ENCODE results near the gene KRT33A.

DNA sequence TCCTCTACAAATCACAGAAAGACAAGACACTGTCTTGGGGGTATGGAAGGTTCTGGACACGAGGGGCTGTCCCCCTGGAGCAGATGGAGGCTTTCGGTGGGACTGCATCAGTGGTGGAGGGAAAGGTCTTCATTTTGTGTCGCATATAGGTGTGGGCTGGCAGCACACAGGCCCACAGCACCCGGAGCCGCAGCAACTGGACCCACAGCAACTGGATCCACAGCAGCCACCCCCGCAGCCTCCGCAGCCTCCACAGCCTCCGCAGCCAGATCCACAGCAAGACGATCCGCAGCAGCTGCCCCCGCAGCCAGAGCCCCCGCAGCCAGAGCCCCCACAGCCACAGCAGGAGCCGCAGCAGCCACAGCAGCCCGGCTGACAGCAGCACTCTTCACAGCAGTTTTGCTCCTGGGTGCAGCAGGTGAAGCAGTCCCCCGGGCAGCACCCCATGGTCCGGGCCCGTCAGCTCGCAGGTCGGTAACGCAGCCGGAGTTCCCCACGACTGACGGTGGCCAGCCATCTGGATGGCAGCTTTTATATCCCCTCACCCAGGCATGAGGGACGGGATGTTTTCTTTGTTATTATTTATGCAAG is 35.3 kb downstream of the KRT33A start, which contains the start of gene KRTAP17-1:
- TF ChIP-seq, protein P1, sequence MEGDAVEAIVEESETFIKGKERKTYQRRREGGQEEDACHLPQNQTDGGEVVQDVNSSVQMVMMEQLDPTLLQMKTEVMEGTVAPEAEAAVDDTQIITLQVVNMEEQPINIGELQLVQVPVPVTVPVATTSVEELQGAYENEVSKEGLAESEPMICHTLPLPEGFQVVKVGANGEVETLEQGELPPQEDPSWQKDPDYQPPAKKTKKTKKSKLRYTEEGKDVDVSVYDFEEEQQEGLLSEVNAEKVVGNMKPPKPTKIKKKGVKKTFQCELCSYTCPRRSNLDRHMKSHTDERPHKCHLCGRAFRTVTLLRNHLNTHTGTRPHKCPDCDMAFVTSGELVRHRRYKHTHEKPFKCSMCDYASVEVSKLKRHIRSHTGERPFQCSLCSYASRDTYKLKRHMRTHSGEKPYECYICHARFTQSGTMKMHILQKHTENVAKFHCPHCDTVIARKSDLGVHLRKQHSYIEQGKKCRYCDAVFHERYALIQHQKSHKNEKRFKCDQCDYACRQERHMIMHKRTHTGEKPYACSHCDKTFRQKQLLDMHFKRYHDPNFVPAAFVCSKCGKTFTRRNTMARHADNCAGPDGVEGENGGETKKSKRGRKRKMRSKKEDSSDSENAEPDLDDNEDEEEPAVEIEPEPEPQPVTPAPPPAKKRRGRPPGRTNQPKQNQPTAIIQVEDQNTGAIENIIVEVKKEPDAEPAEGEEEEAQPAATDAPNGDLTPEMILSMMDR (conservative IDR thresholded peaks at IDR 0.05; ENCODE audit: low read depth in 2 of 2): no peak
- TF ChIP-seq POLR2AphosphoS5 (IDR thresholded peaks at IDR 0.05; ENCODE audit: low read depth): no peak

Measured in GM23338 (cell line).